Nephron (organoid): Measurements from ENCODE around the gene CD69.

Source experiments
- H3K27ac Mint-ChIP-seq, 3 experiments: 2 replicates each; pipeline ENCODE4 v1.8.0; 2020; ENCODE audit warnings: mixed read lengths in 3 of 3, mild to moderate bottlenecking in 2 of 3, moderate library complexity in 1 of 3
- H3K27me3 Mint-ChIP-seq: 2 replicates; pipeline ENCODE4 v1.8.0; 2021; ENCODE audit warnings: low read depth, mild to moderate bottlenecking, moderate library complexity, mixed read lengths
- H3K36me3 Mint-ChIP-seq: 2 replicates; pipeline ENCODE4 v1.8.0; 2020; ENCODE audit warnings: low read depth, mixed read lengths
- H3K4me1 Mint-ChIP-seq: 2 replicates; pipeline ENCODE4 v1.8.0; 2020; ENCODE audit warnings: mixed read lengths
- H3K4me3 Mint-ChIP-seq, 3 experiments: 2 replicates each; pipeline ENCODE4 v1.8.0; 2020; ENCODE audit warnings: mild to moderate bottlenecking in 3 of 3, mixed read lengths in 3 of 3, moderate library complexity in 2 of 3
- H3K9me3 Mint-ChIP-seq: 2 replicates; pipeline ENCODE4 v1.8.0; 2020; ENCODE audit warnings: mixed read lengths
- CTCF ChIP-seq, 3 experiments: fragments of 200-600 bp; sonication (generic); IDR thresholded peaks; one replicate each; pipeline ENCODE4 v1.5.0; 2021; ENCODE audit warnings: antibody characterized with exemption in 3 of 3; ENCODE audit not compliant: unreplicated experiment in 3 of 3

Gene CD69

GRCh38 chr12:9794484-9795093 is 33.9 kb upstream of the CD69 start:
- no peak for TF ChIP-seq CTCF (IDR thresholded peaks at IDR 0.05; ENCODE audit: unreplicated experiment in 3 of 3)
- no peaks in the 10 kb centered on the region for H3K27me3 Mint-ChIP-seq
- H3K4me1 Mint-ChIP-seq, result no peaks in the 10 kb centered on the region
- H3K4me3 Mint-ChIP-seq, result no peak overlapping the region
- peaks cover 2% of the 10 kb centered on the region for H3K9me3 Mint-ChIP-seq
- no peaks in the 10 kb centered on the region for H3K36me3 Mint-ChIP-seq
- H3K27ac Mint-ChIP-seq, result no peak overlapping the region

DNA sequence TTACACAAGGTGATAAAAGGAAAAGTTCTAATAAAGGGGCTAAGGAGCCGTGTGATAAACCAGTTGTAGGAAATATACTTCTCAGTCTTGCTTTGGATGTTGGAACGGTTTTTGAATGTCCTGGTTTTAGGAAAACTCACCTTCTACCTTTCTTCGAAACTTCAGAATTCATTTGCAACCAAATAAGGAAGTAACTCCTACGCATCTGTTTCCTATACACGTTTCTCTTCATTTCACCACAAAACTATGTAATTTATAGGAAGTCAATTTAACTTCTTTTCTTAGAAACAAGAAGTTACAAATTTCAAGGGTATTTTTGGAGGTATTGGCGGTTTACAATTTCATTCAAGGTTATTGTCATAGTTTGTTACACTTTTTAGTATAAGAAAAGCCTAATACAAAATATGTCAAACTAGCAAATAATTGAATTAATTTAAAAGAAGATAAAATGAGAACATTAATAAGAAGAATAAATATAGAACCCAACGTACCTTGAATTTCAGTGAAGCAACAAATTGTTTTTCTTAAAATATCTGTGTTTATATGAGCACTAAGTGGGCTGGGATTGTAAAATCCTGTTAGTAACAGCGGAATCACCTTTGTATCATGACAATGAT is 33.2 kb upstream of the CD69 start:
- Mint-ChIP-seq H3K9me3 (peaks cover 2% of the 10 kb centered on the region), H3K4me3 (no peak overlapping the region), H3K27ac (no peak overlapping the region), H3K36me3 (no peaks in the 10 kb centered on the region), H3K27me3 (no peaks in the 10 kb centered on the region), H3K4me1 (no peaks in the 10 kb centered on the region)
- no peak for TF ChIP-seq CTCF (IDR thresholded peaks at IDR 0.05; ENCODE audit: unreplicated experiment in 3 of 3)

DNA sequence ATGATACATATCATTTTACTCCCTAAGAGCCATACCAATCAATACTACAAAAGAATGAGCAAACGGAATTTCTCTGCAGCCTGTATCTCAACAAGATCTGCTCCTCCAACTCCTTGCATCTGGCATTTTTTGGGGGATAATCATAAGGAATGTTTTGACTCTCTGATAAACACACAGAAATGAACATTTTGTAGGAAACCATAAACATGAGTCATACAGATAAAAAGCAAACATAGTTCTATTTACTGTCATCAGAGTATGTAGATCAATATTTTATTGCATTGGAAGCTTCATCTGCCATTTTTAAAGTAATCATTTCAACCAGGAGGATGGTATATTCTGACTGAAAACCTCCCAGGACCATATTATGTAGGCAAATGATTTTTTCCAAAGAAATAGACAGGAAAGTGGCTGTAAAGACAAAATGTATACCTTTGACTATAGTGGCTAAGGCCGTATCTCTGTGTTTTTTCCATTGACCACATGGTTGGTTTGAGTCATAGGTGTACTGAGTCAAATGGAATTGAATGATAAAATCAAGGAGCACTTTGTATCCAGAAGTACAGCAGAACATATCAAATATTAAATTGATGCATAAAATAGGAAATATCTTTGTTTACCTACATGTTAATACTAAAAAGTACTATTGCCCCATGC is 32.4 kb upstream of the CD69 start:
- no peak overlapping the region for H3K4me3 Mint-ChIP-seq

DNA sequence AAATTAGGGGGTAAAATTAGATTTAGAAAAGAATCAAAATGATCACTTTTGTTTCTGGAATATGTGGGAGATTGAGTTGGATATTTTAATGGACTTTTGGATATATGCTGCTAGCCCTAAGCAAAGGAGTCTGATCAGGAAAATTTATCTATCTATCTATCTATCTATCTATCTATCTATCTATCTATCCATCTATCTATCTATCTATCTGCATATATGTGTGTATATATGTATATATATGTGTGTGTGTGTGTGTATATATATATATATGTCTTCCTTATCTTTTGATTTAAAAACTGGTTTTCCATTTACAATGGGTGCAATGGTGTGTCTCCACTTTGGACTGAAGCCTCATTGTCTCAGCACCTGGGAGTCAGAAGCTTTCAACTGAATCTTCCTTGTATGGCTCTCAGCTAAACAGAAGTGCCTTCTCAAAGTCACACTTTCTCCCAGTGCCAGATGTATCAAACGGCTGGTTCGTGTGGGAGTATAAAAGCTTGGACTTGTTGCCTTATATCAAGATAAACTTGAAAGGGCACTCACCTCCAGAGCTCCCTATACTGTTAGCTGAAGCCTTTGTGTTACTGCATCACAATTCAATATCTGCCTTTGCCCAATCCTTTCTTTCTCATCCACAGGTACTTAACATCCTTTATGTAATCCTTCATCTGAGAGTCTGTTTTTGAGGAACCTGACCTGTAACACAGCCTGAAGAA is 31.6 kb upstream of the CD69 start:
- H3K9me3 Mint-ChIP-seq, result peaks cover 2% of the 10 kb centered on the region
- no peaks in the 10 kb centered on the region for H3K27me3 Mint-ChIP-seq
- TF ChIP-seq CTCF (IDR thresholded peaks at IDR 0.05; ENCODE audit: unreplicated experiment in 3 of 3), result no peak
- no peaks in the 10 kb centered on the region for H3K36me3 Mint-ChIP-seq
- no peak overlapping the region for H3K27ac Mint-ChIP-seq
- no peak overlapping the region for H3K4me3 Mint-ChIP-seq
- no peaks in the 10 kb centered on the region for H3K4me1 Mint-ChIP-seq

More for the DNA sequence above, 32.4 kb upstream of the CD69 start:
- Mint-ChIP-seq H3K27me3 (no peaks in the 10 kb centered on the region), H3K27ac (no peak overlapping the region), H3K4me1 (no peaks in the 10 kb centered on the region), H3K36me3 (no peaks in the 10 kb centered on the region), H3K9me3 (peaks cover 2% of the 10 kb centered on the region)
- no peak for TF ChIP-seq CTCF (IDR thresholded peaks at IDR 0.05; ENCODE audit: unreplicated experiment in 3 of 3)

GRCh38 chr12:9786726-9787717 is 26.3 kb upstream of the CD69 start:
- Mint-ChIP-seq H3K27ac (no peak overlapping the region), H3K27me3 (no peaks in the 10 kb centered on the region), H3K36me3 (no peaks in the 10 kb centered on the region), H3K4me3 (no peak overlapping the region), H3K4me1 (no peaks in the 10 kb centered on the region), H3K9me3 (peaks cover 2% of the 10 kb centered on the region)
- TF ChIP-seq CTCF (IDR thresholded peaks at IDR 0.05; ENCODE audit: unreplicated experiment in 3 of 3), result no peak
